Measurements from ENCODE around the gene TLCD3A. TPM values are rescaled to one million over a fixed set of nuclear protein-coding genes. Genes with fewer than 3 reads are reported as not detected.

The TLCD3A gene
- total RNA-seq, 1 experiment from 2014 or later = 13.9 TPM

- BruUV-seq (replicated peaks) = no TSS peak
- no peaks in the 10 kb centered on the region for H3K9me2 ChIP-seq (replicated peaks; ENCODE audit: low read length)
- DNase-seq (peak; percentile 58), ATAC-seq (peak; percentile 49)
- H3K79me2 ChIP-seq (ENCODE audit: low read length) = peaks cover 20% of the 10 kb centered on the region
- peak overlapping the region; percentile 37; the same call in 1 of the 2 replicates for H3K4me3 ChIP-seq (ENCODE audit: low read length)
- H3K9me3 ChIP-seq (ENCODE audit: low read length) = no peaks in the 10 kb centered on the region
- ChIA-PET POLR2A (ENCODE audit: unreplicated experiment) (no interaction called here), CTCF (interaction anchor here (0.6 to 3.0 kb wide), 2 partner anchors 14 to 287 kb away, joined by 3 to 32 read pairs; no protein-coding TSS in a partner anchor)
- intact Hi-C loops (cut with micrococcal nuclease) = no loop called here
- no peak overlapping the region for H3K27ac ChIP-seq (ENCODE audit: low read length)
- H3K27me3 ChIP-seq (ENCODE audit: low read length) = no peaks in the 10 kb centered on the region
- no peak overlapping the region for H3K9ac ChIP-seq (ENCODE audit: low read length)
- H3F3A ChIP-seq (ENCODE audit: low read length, unreplicated experiment) = no peaks in the 10 kb centered on the region
- peak overlapping the region; percentile 64 for H3K4me2 ChIP-seq (ENCODE audit: low read length)
- TF ChIP-seq, protein P1, sequence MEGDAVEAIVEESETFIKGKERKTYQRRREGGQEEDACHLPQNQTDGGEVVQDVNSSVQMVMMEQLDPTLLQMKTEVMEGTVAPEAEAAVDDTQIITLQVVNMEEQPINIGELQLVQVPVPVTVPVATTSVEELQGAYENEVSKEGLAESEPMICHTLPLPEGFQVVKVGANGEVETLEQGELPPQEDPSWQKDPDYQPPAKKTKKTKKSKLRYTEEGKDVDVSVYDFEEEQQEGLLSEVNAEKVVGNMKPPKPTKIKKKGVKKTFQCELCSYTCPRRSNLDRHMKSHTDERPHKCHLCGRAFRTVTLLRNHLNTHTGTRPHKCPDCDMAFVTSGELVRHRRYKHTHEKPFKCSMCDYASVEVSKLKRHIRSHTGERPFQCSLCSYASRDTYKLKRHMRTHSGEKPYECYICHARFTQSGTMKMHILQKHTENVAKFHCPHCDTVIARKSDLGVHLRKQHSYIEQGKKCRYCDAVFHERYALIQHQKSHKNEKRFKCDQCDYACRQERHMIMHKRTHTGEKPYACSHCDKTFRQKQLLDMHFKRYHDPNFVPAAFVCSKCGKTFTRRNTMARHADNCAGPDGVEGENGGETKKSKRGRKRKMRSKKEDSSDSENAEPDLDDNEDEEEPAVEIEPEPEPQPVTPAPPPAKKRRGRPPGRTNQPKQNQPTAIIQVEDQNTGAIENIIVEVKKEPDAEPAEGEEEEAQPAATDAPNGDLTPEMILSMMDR (conservative IDR thresholded peaks at IDR 0.05; ENCODE audit: low read depth, low read length) = no peak
- TF ChIP-seq EZH2 (IDR thresholded peaks at IDR 0.05; ENCODE audit: low read length, unreplicated experiment) = no peak
- no peak for TF ChIP-seq EZH2phosphoT487 (IDR thresholded peaks at IDR 0.05; ENCODE audit: borderline replicate concordance, low read length)
- peaks cover 22% of the 10 kb centered on the region for H3K4me1 ChIP-seq (ENCODE audit: insufficient read depth, low read length)
- 0 out of 2 replicates have a peak overlapping the region, but pooled peaks have one; percentile 6 for H2AFZ ChIP-seq (ENCODE audit: low read length)
- H4K20me1 ChIP-seq (ENCODE audit: low read length) = no peaks in the 10 kb centered on the region
- peaks cover 22% of the 10 kb centered on the region for H3K36me3 ChIP-seq (ENCODE audit: low read depth, low read length)
Observed at GRCh38 chr17:699345-699744, 33.1 kb upstream of the TLCD3A start.

GRCh38 chr17:700504-701094 lies 31.8 kb upstream of the TLCD3A start:
- Histone ChIP-seq H3K36me3 (ENCODE audit: low read depth, low read length) (peaks cover 12% of the 10 kb centered on the region), H3K4me1 (ENCODE audit: insufficient read depth, low read length) (peaks cover 13% of the 10 kb centered on the region), H3K9ac (ENCODE audit: low read length) (no peak overlapping the region), H3K4me3 (ENCODE audit: low read length) (no peak overlapping the region), H3K27me3 (ENCODE audit: low read length) (no peaks in the 10 kb centered on the region), H2AFZ (ENCODE audit: low read length) (no peak overlapping the region), H3K9me3 (ENCODE audit: low read length) (no peaks in the 10 kb centered on the region), H3K27ac (ENCODE audit: low read length) (no peak overlapping the region), H3K4me2 (ENCODE audit: low read length) (no peak overlapping the region), H3K79me2 (ENCODE audit: low read length) (peaks cover 28% of the 10 kb centered on the region), H3F3A (ENCODE audit: low read length, unreplicated experiment) (no peaks in the 10 kb centered on the region), H4K20me1 (ENCODE audit: low read length) (no peaks in the 10 kb centered on the region), H3K9me2 (replicated peaks; ENCODE audit: low read length) (no peaks in the 10 kb centered on the region)
- DNase-seq (peak; percentile 35), ATAC-seq (0 out of 2 replicates have a peak, but pooled peaks have one; percentile 35)
- POLR2A ChIA-PET (ENCODE audit: unreplicated experiment) = no interaction called here
- TF ChIP-seq, protein P1 (conservative IDR thresholded peaks at IDR 0.05; ENCODE audit: low read depth, low read length) = peak; percentile 66
- no peak for TF ChIP-seq EZH2 (IDR thresholded peaks at IDR 0.05; ENCODE audit: low read length, unreplicated experiment)
- no peak for TF ChIP-seq EZH2phosphoT487 (IDR thresholded peaks at IDR 0.05; ENCODE audit: borderline replicate concordance, low read length)
- intact Hi-C loops (cut with micrococcal nuclease) = loop anchor here (2.0 kb wide), 1 partner anchor 288 kb away; no protein-coding TSS in a partner anchor
- no TSS peak for BruUV-seq (replicated peaks)
- CTCF ChIA-PET = interaction anchor here (0.6 to 3.0 kb wide), 3 partner anchors 15 to 288 kb away, joined by 3 to 32 read pairs (median 3); no protein-coding TSS in a partner anchor
